ENCODE results near the gene ANKS1A. TPM values are rescaled to one million over a fixed set of nuclear protein-coding genes. Genes with fewer than 3 reads are reported as not detected.
A peak's percentile ranks its signal among the peaks of the same experiment; 100 is the strongest.
"Not testable (repeated sequence)": the region's sequence is repeated elsewhere in the genome, so short reads cannot be mapped to it uniquely, and the experiment has no call there.

The ANKS1A gene
- total RNA-seq, 2 donors from 2014 or later, result 25.3 to 26.0 TPM

- Histone ChIP-seq H3K4me3 (no peak overlapping the region), H3K27ac (no peak overlapping the region), H3K9ac (ENCODE audit: low read depth in 2 of 2, low read length in 2 of 2) (no peak overlapping the region), H3K9me3 (no peaks in the 10 kb centered on the region), H3K4me1 (no peaks in the 10 kb centered on the region), H3K27me3 (no peaks in the 10 kb centered on the region), H3K36me3 (no peaks in the 10 kb centered on the region)
- DNase-seq, result no peak
- TF ChIP-seq CTCF (IDR thresholded peaks at IDR 0.05), result no peak
- intact Hi-C loops (cut with DNase I), result no loop called here
Measured at GRCh38 chr6:35136185-35136584, 247.1 kb downstream of the ANKS1A start.

- H3K4me3 ChIP-seq; DNase-seq; H3K27ac ChIP-seq; H3K27me3 ChIP-seq; intact Hi-C loops (cut with DNase I); H3K4me1 ChIP-seq; H3K36me3 ChIP-seq; H3K9me3 ChIP-seq; H3K9ac ChIP-seq (ENCODE audit: low read depth in 2 of 2, low read length in 2 of 2): not testable (repeated sequence)
Measured at GRCh38 chr6:35138191-35138590, 249.1 kb downstream of the ANKS1A start.

GRCh38 chr6:35139470-35139869 is 250.4 kb downstream of the ANKS1A start:
- no peak overlapping the region for H3K4me3 ChIP-seq
- H3K27ac ChIP-seq, result no peak overlapping the region
- H3K4me1 ChIP-seq, result no peaks in the 10 kb centered on the region
- H3K27me3 ChIP-seq, result no peaks in the 10 kb centered on the region
- no peaks in the 10 kb centered on the region for H3K9me3 ChIP-seq
- H3K9ac ChIP-seq (ENCODE audit: low read depth in 2 of 2, low read length in 2 of 2), result no peak overlapping the region
- no peak for TF ChIP-seq CTCF (IDR thresholded peaks at IDR 0.05)
- DNase-seq, result no peak
- H3K36me3 ChIP-seq, result no peaks in the 10 kb centered on the region
- intact Hi-C loops (cut with DNase I), result no loop called here

- no peaks in the 10 kb centered on the region for H3K27me3 ChIP-seq
- TF ChIP-seq CTCF (IDR thresholded peaks at IDR 0.05), result peak; percentile 73
- H3K27ac ChIP-seq, result no peak overlapping the region
- no peak overlapping the region for H3K9ac ChIP-seq (ENCODE audit: low read depth in 2 of 2, low read length in 2 of 2)
- H3K4me1 ChIP-seq, result no peaks in the 10 kb centered on the region
- intact Hi-C loops (cut with DNase I), result loop anchor here (2.0 kb wide), 1 partner anchor 153 kb away; no protein-coding TSS in a partner anchor
- no peak overlapping the region for H3K4me3 ChIP-seq
- H3K9me3 ChIP-seq, result no peaks in the 10 kb centered on the region
- peak; percentile 47 for DNase-seq
- H3K36me3 ChIP-seq, result no peaks in the 10 kb centered on the region
Measured at GRCh38 chr6:35139924-35140638, 251.0 kb downstream of the ANKS1A start.

- intact Hi-C loops (cut with DNase I), result loop anchor here (2.0 kb wide), 1 partner anchor 154 kb away; no protein-coding TSS in a partner anchor
- Histone ChIP-seq H3K9me3 (no peaks in the 10 kb centered on the region), H3K4me1 (no peaks in the 10 kb centered on the region), H3K27me3 (no peaks in the 10 kb centered on the region), H3K9ac (ENCODE audit: low read depth in 2 of 2, low read length in 2 of 2) (no peak overlapping the region), H3K4me3 (no peak overlapping the region), H3K36me3 (no peaks in the 10 kb centered on the region), H3K27ac (no peak overlapping the region)
- DNase-seq, result no peak
- no peak for TF ChIP-seq CTCF (IDR thresholded peaks at IDR 0.05)
Measured at GRCh38 chr6:35140639-35141006, 251.6 kb downstream of the ANKS1A start.

Other genes starting within 250 kb of the ANKS1A start
- 10 to 100 TPM; 48.5 to 57.6 TPM for gene ILRUN, start 192.5 kb upstream of the ANKS1A start, total RNA-seq
- 100 to 1,000 TPM in 1 of 2 donors, 10 to 100 TPM in 1; 65.1 to 127 TPM for gene SNRPC, start 131.8 kb upstream of the ANKS1A start, total RNA-seq
- 10 to 100 TPM in 1 of 2 donors, 1 to 10 TPM in 1; 7.6 to 11.1 TPM for gene BLTP3A, start 97.2 kb upstream of the ANKS1A start, total RNA-seq
- gene TAF11, start 1.2 kb upstream of the ANKS1A start, total RNA-seq, result 10 to 100 TPM; 24.6 to 27.4 TPM

Measured in colonic mucosa (tissue), 4 donors.